Hepatocyte (in vitro differentiated cells): Measurements from ENCODE around the gene ANO7. TPM values are rescaled to one million over a fixed set of nuclear protein-coding genes. Genes with fewer than 3 reads are reported as not detected.

ENCODE experiments used
- DNase-seq: peaks from one replicate; pipeline ENCODE4 v3.0.0-alpha.2; 2016; ENCODE audit warnings: low spot score
- H2AFZ ChIP-seq: fragments of 200-600 bp; sonication (generic); 2 replicates; pipeline ENCODE4 v1.6.0; 2016; ENCODE audit warnings: antibody characterized with exemption, mild to moderate bottlenecking
- H3K27ac ChIP-seq: fragments of 200-600 bp; sonication (generic); 2 replicates; pipeline ENCODE4 v1.5.1; 2016; ENCODE audit warnings: mild to moderate bottlenecking
- H3K27me3 ChIP-seq: fragments of 200-600 bp; sonication (generic); 2 replicates; pipeline ENCODE4 v1.6.1; 2016
- H3K36me3 ChIP-seq: fragments of 200-600 bp; sonication (generic); replicated peaks from 2 replicates; pipeline ENCODE4 v1.5.1; 2016; ENCODE audit warnings: low read depth; ENCODE audit not compliant: insufficient read depth
- H3K4me1 ChIP-seq: fragments of 200-600 bp; sonication (generic); 2 replicates; pipeline ENCODE4 v1.5.1; 2016; ENCODE audit warnings: mild to moderate bottlenecking, moderate library complexity; ENCODE audit not compliant: insufficient read depth
- H3K4me2 ChIP-seq: fragments of 200-600 bp; sonication (generic); 2 replicates; pipeline ENCODE4 v1.6.0; 2016
- H3K4me3 ChIP-seq: fragments of 200-600 bp; sonication (generic); 2 replicates; pipeline ENCODE4 v1.5.1; 2016; ENCODE audit warnings: mild to moderate bottlenecking
- H3K79me2 ChIP-seq: fragments of 200-600 bp; sonication (generic); 2 replicates; pipeline ENCODE4 v1.6.0; 2017; ENCODE audit warnings: mild to moderate bottlenecking
- H3K9me2 ChIP-seq: fragments of 200-600 bp; sonication (generic); replicated peaks from 2 replicates; pipeline ENCODE4 v1.6.0; 2017; ENCODE audit warnings: mild to moderate bottlenecking; ENCODE audit not compliant: insufficient read depth
- H3K9me3 ChIP-seq: fragments of 200-600 bp; sonication (generic); 2 replicates; pipeline ENCODE4 v1.5.1; 2016; ENCODE audit warnings: low read depth, mild to moderate bottlenecking
- H4K20me1 ChIP-seq: fragments of 200-600 bp; sonication (generic); 2 replicates; pipeline ENCODE4 v1.6.0; 2016; ENCODE audit warnings: mild to moderate bottlenecking; ENCODE audit not compliant: insufficient read depth, poor library complexity, severe bottlenecking
- EZH2 ChIP-seq: fragments of 200-600 bp; sonication (generic); IDR thresholded peaks from 2 replicates; pipeline ENCODE4 v1.6.1; 2016; ENCODE audit warnings: antibody characterized with exemption, mild to moderate bottlenecking, borderline replicate concordance
- EZH2phosphoT487 ChIP-seq: fragments of 200-600 bp; sonication (generic); IDR thresholded peaks from one replicate; pipeline ENCODE4 v1.6.1; 2018; ENCODE audit warnings: antibody characterized with exemption, mild to moderate bottlenecking, low read depth, moderate library complexity; ENCODE audit not compliant: unreplicated experiment, severe bottlenecking
- WGBS: methylation state at CpG from one replicate; pipeline ENCODE4 v1.1.6; 2016; ENCODE audit warnings: low lambda C conversion rate; ENCODE audit errors: missing lambda C conversion rate; 5-methylcytosine and 5-hydroxymethylcytosine counted together
- polyA plus RNA-seq: library from polyadenylated mRNA; unstranded; fragments of >200 nt; fragmentation: Nextera tagmentation; extraction: Ambion mirVana; gene quantifications from 2 replicates; pipeline ENCODE4 v1.2.1, GENCODE V29; 2016
- total RNA-seq: library from RNA; depleted of rRNA; stranded (reverse); fragments of >200 nt; gene quantifications from 2 replicates; pipeline ENCODE4 v1.2.3, GENCODE V29; 2014
- TF ChIP-seq, protein P1 (sequence below): fragments of 200-600 bp; sonication (generic); IDR thresholded peaks from 2 replicates; pipeline ENCODE4 v1.5.1; 2016; ENCODE audit warnings: antibody characterized with exemption, mild to moderate bottlenecking; ENCODE audit not compliant: poor library complexity

ANO7 gene
- total and polyA plus RNA-seq, 2 experiments from 2014 or later, result 1.00 to 1.4 TPM

DNA sequence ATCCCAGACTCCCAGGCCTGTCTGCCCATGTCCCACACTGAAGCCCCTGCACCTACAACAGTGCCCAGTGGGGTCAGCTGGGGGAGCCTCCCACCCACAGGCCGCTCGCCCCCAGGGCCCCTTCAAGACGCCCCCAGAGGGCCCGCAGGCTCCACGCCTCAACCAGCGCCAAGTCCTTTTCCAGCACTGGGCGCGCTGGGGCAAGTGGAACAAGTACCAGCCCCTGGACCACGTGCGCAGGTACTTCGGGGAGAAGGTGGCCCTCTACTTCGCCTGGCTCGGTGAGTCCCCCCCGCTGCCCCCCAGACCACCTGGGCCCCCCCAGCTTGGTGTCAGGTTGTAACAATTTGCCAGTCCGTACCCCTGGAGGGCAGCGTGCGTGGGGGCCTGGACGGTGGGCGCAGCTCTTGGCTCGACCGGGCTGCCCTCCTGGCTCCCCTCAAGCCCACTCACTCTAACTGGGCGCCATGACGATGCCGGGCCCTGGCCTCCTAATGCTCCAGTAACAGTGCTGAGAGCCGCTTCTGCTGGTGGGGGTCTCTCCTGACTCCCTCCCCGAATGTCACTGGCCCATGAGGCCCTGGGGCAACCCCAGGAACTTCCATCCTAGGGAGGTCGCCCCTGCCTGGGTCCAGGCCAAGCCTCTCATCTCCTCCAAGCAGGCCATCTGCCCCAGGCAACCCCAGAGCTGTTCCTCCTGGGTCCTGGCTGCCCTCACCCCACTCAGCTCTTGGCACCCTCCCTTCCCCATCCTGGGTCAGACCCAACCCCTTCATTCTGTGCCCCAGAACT is 14.9 kb downstream of the ANO7 start:
- Histone ChIP-seq H3K79me2 (no peaks in the 10 kb centered on the region), H3K4me1 (no peaks in the 10 kb centered on the region), H4K20me1 (no peaks in the 10 kb centered on the region), H3K9me2 (no peaks in the 10 kb centered on the region), H3K4me2 (no peak overlapping the region), H2AFZ (no peak overlapping the region), H3K9me3 (no peaks in the 10 kb centered on the region), H3K36me3 (no peaks in the 10 kb centered on the region), H3K4me3 (no peak overlapping the region), H3K27me3 (no peaks in the 10 kb centered on the region), H3K27ac (no peak overlapping the region)
- WGBS, result 93% methylated on average over 20 of the region's 27 CpGs
- no peak for TF ChIP-seq EZH2phosphoT487
- TF ChIP-seq EZH2, result no peak
- TF ChIP-seq, protein P1, sequence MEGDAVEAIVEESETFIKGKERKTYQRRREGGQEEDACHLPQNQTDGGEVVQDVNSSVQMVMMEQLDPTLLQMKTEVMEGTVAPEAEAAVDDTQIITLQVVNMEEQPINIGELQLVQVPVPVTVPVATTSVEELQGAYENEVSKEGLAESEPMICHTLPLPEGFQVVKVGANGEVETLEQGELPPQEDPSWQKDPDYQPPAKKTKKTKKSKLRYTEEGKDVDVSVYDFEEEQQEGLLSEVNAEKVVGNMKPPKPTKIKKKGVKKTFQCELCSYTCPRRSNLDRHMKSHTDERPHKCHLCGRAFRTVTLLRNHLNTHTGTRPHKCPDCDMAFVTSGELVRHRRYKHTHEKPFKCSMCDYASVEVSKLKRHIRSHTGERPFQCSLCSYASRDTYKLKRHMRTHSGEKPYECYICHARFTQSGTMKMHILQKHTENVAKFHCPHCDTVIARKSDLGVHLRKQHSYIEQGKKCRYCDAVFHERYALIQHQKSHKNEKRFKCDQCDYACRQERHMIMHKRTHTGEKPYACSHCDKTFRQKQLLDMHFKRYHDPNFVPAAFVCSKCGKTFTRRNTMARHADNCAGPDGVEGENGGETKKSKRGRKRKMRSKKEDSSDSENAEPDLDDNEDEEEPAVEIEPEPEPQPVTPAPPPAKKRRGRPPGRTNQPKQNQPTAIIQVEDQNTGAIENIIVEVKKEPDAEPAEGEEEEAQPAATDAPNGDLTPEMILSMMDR, result no peak
- no peak for DNase-seq

DNA sequence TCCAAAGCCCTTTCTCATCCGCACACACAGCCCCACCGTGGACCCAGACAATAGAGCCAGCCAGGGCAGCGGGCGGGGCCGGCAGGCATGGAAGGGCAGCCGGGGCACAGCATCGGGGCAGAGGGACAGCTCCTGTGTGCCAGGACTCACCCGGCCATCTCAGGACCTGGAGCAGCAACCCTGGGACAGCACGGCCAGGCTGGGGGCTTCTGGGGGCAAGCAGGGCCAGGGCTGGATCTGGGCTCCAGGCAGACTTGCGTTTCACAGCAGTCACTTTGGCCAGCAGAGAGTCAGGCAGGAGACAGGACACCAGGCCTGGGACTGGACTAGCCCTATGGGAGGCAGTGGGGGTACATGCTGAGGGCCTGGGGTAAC is 15.5 kb downstream of the ANO7 start:
- no peak overlapping the region for H3K27ac ChIP-seq
- WGBS, result 92% methylated on average over 10 of the region's 10 CpGs
- no peak overlapping the region for H3K4me3 ChIP-seq
- no peak for TF ChIP-seq EZH2phosphoT487
- no peak for TF ChIP-seq EZH2
- TF ChIP-seq, protein P1, result no peak
- H4K20me1 ChIP-seq, result no peaks in the 10 kb centered on the region
- no peak overlapping the region for H3K4me2 ChIP-seq
- DNase-seq, result no peak
- H2AFZ ChIP-seq, result no peak overlapping the region
- no peaks in the 10 kb centered on the region for H3K4me1 ChIP-seq
- H3K27me3 ChIP-seq, result no peaks in the 10 kb centered on the region
- H3K9me2 ChIP-seq, result no peaks in the 10 kb centered on the region
- H3K36me3 ChIP-seq, result no peaks in the 10 kb centered on the region
- H3K9me3 ChIP-seq, result no peaks in the 10 kb centered on the region
- H3K79me2 ChIP-seq, result no peaks in the 10 kb centered on the region

DNA sequence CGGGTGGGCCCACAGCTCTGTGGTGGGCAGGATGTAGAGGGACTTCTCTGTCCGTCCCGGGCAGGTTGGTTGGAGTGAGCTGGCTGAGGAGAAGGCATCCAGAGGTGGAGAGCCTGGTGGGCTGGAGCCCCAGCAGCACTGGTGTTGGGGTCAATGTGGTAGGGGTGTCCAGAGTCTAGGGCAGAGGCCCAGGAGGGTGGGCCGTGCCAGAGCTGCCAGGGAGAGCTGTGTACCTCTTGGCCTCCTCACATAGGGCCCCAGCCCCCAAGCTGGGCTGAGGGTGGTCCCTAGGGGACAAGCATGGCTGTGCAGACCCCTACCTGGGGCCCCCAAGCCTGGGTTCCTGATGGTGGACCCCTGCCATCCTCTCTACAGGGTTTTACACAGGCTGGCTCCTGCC is 16.0 kb downstream of the ANO7 start:
- H3K4me1 ChIP-seq, result no peaks in the 10 kb centered on the region
- 95% methylated on average over 3 of the region's 4 CpGs for WGBS

More for the DNA sequence above, 16.0 kb downstream of the ANO7 start:
- TF ChIP-seq EZH2phosphoT487, result no peak
- TF ChIP-seq, protein P1, result no peak
- no peak for TF ChIP-seq EZH2
- no peaks in the 10 kb centered on the region for H3K9me3 ChIP-seq
- no peak overlapping the region for H3K27ac ChIP-seq
- no peak for DNase-seq
- H2AFZ ChIP-seq, result no peak overlapping the region
- no peak overlapping the region for H3K4me2 ChIP-seq
- H3K4me3 ChIP-seq, result no peak overlapping the region
- no peaks in the 10 kb centered on the region for H3K9me2 ChIP-seq
- no peaks in the 10 kb centered on the region for H3K36me3 ChIP-seq
- no peaks in the 10 kb centered on the region for H4K20me1 ChIP-seq
- no peaks in the 10 kb centered on the region for H3K27me3 ChIP-seq
- H3K79me2 ChIP-seq, result no peaks in the 10 kb centered on the region
